Measurements from ENCODE around the gene PLXDC2.
"Not testable (repeated sequence)": the region's sequence is repeated elsewhere in the genome, so short reads cannot be mapped to it uniquely, and the experiment has no call there.

The PLXDC2 gene

DNA sequence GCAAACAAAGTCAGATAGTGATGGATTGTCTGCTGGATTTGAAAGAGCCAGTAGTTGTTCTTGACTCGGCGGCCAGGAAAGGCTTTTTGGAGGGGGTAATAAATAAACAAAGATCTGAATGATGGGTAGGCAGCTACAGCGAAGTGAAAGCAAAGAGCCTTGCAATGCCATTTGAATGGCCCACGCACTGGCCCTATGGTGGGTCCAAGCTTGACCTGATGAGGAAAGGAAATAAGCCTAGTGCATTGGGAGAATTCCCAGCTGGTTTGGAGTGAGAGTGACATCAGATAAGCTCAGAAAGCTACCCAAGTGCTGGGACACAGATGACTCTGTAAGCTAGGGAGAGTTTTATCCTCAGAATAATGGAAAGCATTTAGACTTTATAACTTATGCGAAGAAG lies 365.2 kb downstream of the PLXDC2 start:
- H3K9me3 ChIP-seq (ENCODE audit: insufficient read depth, low read depth, low read length) = no peaks in the 10 kb centered on the region
- H3F3A ChIP-seq (ENCODE audit: low read depth) = no peaks in the 10 kb centered on the region
- H3K4me2 ChIP-seq (ENCODE audit: low read depth, low read length, poor library complexity, severe bottlenecking) = no peak overlapping the region
- H3K9me2 ChIP-seq (replicated peaks; ENCODE audit: low read depth, low read length) = no peaks in the 10 kb centered on the region
- no peaks in the 10 kb centered on the region for H4K20me1 ChIP-seq (ENCODE audit: insufficient read depth, low read length, poor library complexity, severe bottlenecking)
- TF ChIP-seq EZH2phosphoT487 (IDR thresholded peaks at IDR 0.05; ENCODE audit: borderline replicate concordance) = no peak
- H3K4me1 ChIP-seq (ENCODE audit: insufficient read depth, low read length, poor library complexity, severe bottlenecking) = no peaks in the 10 kb centered on the region
- H3K9ac ChIP-seq (ENCODE audit: low read depth, low read length, poor library complexity, severe bottlenecking) = no peak overlapping the region
- H3K79me2 ChIP-seq (ENCODE audit: insufficient read depth, low read length) = no peaks in the 10 kb centered on the region
- no peak overlapping the region for H3K4me3 ChIP-seq (ENCODE audit: low read length, poor library complexity, severe bottlenecking)
- H3K36me3 ChIP-seq (ENCODE audit: insufficient read depth, low read length) = no peaks in the 10 kb centered on the region
- no peaks in the 10 kb centered on the region for H3K27me3 ChIP-seq (ENCODE audit: insufficient read depth, low read length, poor library complexity, severe bottlenecking)
- H2AFZ ChIP-seq (ENCODE audit: low read length) = no peak overlapping the region

DNA sequence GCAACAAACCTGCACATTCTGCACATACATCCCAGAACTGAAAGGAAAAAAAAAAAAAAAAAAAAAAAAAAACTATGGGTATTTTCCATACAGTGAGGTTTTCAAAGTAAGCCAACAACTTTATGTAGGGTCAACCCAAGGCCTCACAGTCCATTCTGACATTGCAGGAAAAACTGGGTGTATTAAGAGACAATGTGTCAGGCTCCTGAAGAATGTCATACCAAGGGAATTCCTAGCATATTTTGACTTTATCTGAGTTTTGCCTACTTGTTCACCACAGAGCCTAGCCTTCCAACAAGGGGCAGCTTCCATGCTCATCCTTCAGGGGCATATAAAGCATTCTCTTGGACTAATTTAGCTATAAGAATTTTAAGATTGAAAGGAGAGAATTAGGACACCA lies 368.9 kb downstream of the PLXDC2 start:
- Histone ChIP-seq H3K4me2 (ENCODE audit: low read depth, low read length, poor library complexity, severe bottlenecking) (no peak overlapping the region), H3K9ac (ENCODE audit: low read depth, low read length, poor library complexity, severe bottlenecking) (no peak overlapping the region), H3K9me3 (ENCODE audit: insufficient read depth, low read depth, low read length) (no peaks in the 10 kb centered on the region), H3K4me3 (ENCODE audit: low read length, poor library complexity, severe bottlenecking) (no peak overlapping the region), H3K27me3 (ENCODE audit: insufficient read depth, low read length, poor library complexity, severe bottlenecking) (no peaks in the 10 kb centered on the region), H4K20me1 (ENCODE audit: insufficient read depth, low read length, poor library complexity, severe bottlenecking) (no peaks in the 10 kb centered on the region), H3F3A (ENCODE audit: low read depth) (no peaks in the 10 kb centered on the region), H2AFZ (ENCODE audit: low read length) (no peak overlapping the region), H3K36me3 (ENCODE audit: insufficient read depth, low read length) (no peaks in the 10 kb centered on the region), H3K79me2 (ENCODE audit: insufficient read depth, low read length) (no peaks in the 10 kb centered on the region), H3K4me1 (ENCODE audit: insufficient read depth, low read length, poor library complexity, severe bottlenecking) (no peaks in the 10 kb centered on the region), H3K9me2 (replicated peaks; ENCODE audit: low read depth, low read length) (no peaks in the 10 kb centered on the region)
- TF ChIP-seq, protein P1, sequence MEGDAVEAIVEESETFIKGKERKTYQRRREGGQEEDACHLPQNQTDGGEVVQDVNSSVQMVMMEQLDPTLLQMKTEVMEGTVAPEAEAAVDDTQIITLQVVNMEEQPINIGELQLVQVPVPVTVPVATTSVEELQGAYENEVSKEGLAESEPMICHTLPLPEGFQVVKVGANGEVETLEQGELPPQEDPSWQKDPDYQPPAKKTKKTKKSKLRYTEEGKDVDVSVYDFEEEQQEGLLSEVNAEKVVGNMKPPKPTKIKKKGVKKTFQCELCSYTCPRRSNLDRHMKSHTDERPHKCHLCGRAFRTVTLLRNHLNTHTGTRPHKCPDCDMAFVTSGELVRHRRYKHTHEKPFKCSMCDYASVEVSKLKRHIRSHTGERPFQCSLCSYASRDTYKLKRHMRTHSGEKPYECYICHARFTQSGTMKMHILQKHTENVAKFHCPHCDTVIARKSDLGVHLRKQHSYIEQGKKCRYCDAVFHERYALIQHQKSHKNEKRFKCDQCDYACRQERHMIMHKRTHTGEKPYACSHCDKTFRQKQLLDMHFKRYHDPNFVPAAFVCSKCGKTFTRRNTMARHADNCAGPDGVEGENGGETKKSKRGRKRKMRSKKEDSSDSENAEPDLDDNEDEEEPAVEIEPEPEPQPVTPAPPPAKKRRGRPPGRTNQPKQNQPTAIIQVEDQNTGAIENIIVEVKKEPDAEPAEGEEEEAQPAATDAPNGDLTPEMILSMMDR (conservative IDR thresholded peaks at IDR 0.05; ENCODE audit: low read length) = no peak
- TF ChIP-seq EZH2phosphoT487 (IDR thresholded peaks at IDR 0.05; ENCODE audit: borderline replicate concordance) = no peak

DNA sequence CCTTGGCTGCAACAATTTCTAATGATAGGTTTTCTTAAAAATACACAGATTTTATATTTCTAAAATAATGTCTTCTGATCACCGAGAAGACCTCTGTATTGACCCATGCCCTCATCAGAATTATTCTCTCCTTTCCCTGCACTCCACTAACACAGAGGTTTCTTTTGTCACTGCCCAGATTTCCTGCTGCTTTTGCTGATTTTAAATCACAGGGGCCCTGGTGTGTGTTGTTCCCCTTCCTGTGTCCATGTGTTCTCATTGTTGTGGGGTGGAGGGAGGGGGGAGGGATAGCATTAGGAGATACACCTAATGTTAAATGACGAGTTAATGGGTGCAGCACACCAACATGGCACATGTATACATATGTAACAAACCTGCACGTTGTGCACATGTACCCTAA lies 375.2 kb downstream of the PLXDC2 start:
- not testable (repeated sequence) for H3K36me3 ChIP-seq (ENCODE audit: insufficient read depth, low read length); H3K4me3 ChIP-seq (ENCODE audit: low read length, poor library complexity, severe bottlenecking); H3K9ac ChIP-seq (ENCODE audit: low read depth, low read length, poor library complexity, severe bottlenecking); H2AFZ ChIP-seq (ENCODE audit: low read length); H3K4me1 ChIP-seq (ENCODE audit: insufficient read depth, low read length, poor library complexity, severe bottlenecking); H3F3A ChIP-seq (ENCODE audit: low read depth); H3K9me3 ChIP-seq (ENCODE audit: insufficient read depth, low read depth, low read length); H4K20me1 ChIP-seq (ENCODE audit: insufficient read depth, low read length, poor library complexity, severe bottlenecking); H3K27me3 ChIP-seq (ENCODE audit: insufficient read depth, low read length, poor library complexity, severe bottlenecking); H3K79me2 ChIP-seq (ENCODE audit: insufficient read depth, low read length); H3K4me2 ChIP-seq (ENCODE audit: low read depth, low read length, poor library complexity, severe bottlenecking); H3K9me2 ChIP-seq (replicated peaks; ENCODE audit: low read depth, low read length)

DNA sequence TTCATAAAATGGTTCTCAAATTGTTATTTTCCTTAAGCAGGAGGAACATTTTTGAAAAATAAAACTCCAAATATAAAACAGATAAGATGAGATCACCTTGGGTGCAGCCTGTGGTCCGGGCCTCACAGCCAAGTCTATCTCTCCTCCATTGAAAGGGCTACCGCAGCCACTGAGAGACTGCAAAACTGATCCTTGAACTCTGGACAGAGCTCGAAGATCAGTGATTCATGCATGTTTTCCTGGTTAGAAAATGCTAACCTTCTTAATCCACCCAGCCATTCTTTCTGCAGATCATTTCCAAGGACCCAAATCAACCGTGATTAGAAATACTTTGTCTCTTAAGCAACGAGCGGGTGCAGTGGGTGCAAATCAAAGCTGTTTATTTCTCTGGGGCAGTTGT lies 378.8 kb downstream of the PLXDC2 start:
- Histone ChIP-seq H3K79me2 (ENCODE audit: insufficient read depth, low read length) (no peaks in the 10 kb centered on the region), H3K4me1 (ENCODE audit: insufficient read depth, low read length, poor library complexity, severe bottlenecking) (no peaks in the 10 kb centered on the region), H3K27me3 (ENCODE audit: insufficient read depth, low read length, poor library complexity, severe bottlenecking) (no peaks in the 10 kb centered on the region), H4K20me1 (ENCODE audit: insufficient read depth, low read length, poor library complexity, severe bottlenecking) (no peaks in the 10 kb centered on the region), H3F3A (ENCODE audit: low read depth) (no peaks in the 10 kb centered on the region), H3K4me3 (ENCODE audit: low read length, poor library complexity, severe bottlenecking) (no peak overlapping the region), H3K36me3 (ENCODE audit: insufficient read depth, low read length) (no peaks in the 10 kb centered on the region), H3K9me2 (replicated peaks; ENCODE audit: low read depth, low read length) (no peaks in the 10 kb centered on the region), H3K9me3 (ENCODE audit: insufficient read depth, low read depth, low read length) (no peaks in the 10 kb centered on the region), H2AFZ (ENCODE audit: low read length) (no peak overlapping the region), H3K9ac (ENCODE audit: low read depth, low read length, poor library complexity, severe bottlenecking) (no peak overlapping the region), H3K4me2 (ENCODE audit: low read depth, low read length, poor library complexity, severe bottlenecking) (no peak overlapping the region)
- no peak for TF ChIP-seq EZH2phosphoT487 (IDR thresholded peaks at IDR 0.05; ENCODE audit: borderline replicate concordance)
- TF ChIP-seq, protein P1 (conservative IDR thresholded peaks at IDR 0.05; ENCODE audit: low read length) = no peak

Data from Loucy (cell line).